SIG-M5 treated with dmso at 0.1 percent for 504 hours (cell line): ENCODE measurements around the gene CTAGE9.
A peak's percentile ranks its signal among the peaks of the same experiment; 100 is the strongest.
"Not testable (repeated sequence)": the region's sequence is repeated elsewhere in the genome, so short reads cannot be mapped to it uniquely, and the experiment has no call there.

Source experiments
- DNase-seq: peaks from one replicate; lab custom pipeline; 2025; ENCODE audit not compliant: unreplicated experiment; lab: John Stamatoyannopoulos, UW

CTAGE9 gene

DNA sequence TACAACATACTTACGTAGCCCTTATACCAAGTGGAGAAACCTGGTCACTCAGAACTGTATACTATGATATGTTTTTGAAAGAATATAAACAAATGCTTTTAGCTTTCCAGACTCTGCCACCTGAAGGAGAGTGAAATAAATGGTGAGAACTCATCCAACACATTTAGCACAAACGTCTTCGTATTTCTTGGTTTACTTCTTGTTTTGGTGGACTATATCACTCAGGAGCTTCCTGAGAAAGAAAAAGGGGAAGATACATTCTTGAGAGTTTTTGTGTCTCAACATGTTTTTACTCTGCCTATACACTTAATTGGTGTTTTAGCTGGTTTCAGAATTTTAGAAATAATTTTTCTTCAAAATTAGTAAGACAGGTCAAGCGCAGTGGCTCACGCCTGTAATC, 19.4 kb upstream of the CTAGE9 start:
- no peak for DNase-seq

DNA sequence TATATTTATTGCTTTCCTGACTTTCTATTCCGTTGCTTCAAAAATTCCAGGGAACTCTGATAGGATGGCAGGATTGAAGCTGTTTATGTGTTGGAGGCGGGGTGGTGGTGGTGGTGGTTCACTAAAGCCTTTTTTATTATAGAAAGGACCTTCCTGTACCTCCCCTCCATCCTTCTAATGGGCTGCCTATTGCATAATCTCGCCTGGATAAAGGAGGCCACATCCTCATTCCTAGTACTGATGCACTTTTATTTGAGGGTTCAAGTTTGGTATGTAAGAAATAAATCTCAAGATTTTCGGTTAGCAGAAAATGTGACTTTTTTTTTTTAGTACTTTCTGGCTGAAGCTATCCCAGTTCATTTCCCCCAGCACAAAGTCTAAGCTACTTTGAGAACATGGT, 18.7 kb upstream of the CTAGE9 start:
- no peak for DNase-seq

DNA sequence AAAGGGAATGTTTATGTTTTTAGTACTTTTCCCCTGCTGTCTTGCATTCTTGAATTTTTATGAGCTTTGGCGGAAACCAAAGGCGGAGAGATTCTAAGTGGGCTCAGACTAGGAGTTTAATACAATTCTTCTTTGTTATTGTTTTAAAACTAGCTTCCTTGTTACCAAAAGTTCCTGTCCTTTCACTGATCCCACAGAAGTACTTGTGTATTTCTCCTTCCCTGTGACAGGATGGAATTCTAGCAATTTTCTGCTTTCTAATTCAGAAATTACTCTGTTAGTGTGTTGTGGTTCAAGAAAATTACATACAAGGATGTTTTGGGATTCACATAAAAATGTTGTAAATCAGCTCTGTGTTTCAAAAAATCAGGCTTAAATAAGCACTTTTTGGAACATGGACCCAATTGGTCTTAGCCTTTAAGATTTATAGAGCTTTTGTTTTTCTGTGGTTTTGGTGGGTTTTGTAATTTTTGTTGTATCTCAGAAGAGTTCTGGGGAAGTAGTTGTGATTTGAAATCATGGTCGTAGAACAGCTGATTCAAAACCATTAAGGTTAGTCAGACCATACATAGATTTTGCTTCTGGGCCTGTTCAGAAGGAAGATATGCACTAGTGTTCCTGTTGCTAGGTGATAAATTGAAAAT, 17.6 kb upstream of the CTAGE9 start:
- DNase-seq, result no peak

DNA sequence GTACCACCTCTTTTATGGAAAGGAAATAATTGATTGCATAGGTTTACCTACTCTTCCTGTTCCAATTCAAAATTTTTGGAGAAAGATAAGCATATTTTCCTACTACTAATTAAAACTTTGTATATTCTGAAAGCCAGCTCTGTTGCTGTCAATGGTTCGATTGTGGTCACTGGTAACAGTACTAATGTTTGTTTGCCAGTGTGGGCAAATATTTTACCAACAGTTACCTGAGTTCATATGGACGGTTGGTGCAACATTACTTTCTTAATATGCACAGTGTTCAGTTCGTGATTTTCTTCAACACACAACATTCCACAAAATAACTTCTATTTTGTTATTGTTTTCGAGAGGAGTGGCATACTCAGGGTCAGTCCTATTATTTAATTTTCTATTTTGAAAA, 17.1 kb upstream of the CTAGE9 start:
- DNase-seq, result no peak

DNA sequence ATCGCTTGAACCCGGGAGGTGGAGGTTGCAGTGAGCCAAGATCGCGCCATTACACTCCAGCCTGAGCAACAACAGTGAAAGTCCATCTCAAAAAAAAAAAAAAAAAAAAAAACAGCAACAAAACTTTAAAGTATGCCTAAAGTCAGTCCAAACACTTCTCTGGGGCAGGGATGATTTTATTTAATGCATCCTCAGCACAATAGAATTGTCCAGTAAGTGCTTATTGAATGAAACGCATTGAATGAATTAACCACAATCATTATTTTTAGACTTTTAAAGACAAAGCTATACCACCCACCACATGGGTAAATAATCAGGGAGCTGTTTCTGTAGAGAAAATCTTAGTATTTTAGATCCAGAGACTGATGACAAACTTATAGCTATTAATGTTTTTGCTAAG, 16.6 kb upstream of the CTAGE9 start:
- no peak for DNase-seq

DNA sequence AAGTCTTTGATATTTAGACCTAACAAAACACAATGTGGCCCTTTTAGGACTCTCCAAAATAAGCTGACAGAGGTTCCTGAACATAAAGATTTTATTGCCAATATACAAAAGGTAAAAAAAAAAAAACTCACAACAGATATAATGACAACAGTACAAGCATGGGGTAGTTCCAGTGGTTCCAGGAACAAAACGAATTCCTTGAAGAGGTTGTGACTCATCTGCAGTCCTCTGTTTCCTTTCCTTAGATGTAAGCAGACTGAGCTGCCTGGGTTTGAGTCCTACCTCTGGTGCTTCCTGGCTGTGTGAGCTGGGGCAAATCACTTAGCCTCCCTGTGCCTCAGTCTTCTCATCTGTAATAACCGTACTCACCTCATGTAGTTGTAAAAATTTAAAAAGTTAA, 13.3 kb upstream of the CTAGE9 start:
- DNase-seq, result no peak

DNA sequence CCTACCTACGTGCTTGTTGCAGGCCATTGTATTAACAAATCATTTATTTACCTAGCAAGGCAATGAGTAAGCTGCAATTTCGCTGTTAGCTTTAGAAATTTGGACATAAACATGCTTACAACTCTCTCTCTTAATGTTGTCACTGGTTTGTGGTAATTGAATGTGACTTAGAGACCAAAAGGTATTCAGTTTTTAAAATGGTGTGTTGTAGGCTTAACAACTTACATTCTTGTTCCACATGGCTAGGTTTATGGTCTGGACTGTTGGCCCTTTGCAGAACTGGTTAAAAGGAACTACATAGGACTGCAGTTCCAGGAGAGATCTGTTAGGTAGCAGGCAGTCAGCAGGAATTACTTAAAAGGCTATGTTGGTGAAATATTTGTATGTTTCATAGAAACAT, 10.3 kb upstream of the CTAGE9 start:
- no peak for DNase-seq

DNA sequence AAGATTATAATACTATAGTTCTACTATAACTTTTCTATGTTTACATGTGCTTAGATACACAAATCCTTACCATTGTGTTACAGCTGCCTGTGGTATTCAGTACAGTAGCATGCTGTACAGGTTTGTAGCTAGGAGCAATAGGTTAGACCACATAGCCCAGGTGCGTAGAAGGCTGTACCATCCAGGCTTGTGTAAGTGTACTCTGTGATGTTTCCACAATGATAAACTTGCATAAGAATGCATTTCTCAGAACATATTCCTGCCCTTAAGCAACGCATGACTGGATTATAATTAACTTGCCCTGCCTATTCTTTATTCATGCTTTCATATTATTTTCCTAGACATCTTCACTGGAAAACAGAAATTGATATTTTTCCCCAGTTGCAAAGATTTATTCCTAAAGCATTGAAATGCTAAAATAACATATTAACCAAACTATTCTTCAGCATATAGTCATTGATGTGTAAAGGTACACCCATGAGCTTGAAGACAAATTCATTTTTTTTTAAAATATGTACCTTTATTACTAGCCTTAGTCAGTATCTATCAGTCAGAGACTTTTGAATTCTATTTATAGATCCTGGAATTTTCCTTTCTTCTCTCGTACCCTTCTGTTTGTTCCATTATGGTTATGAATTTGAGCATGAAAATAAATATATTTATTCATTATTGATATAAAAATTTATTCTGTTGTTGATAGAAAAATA, 7.2 kb upstream of the CTAGE9 start:
- no peak for DNase-seq

DNA sequence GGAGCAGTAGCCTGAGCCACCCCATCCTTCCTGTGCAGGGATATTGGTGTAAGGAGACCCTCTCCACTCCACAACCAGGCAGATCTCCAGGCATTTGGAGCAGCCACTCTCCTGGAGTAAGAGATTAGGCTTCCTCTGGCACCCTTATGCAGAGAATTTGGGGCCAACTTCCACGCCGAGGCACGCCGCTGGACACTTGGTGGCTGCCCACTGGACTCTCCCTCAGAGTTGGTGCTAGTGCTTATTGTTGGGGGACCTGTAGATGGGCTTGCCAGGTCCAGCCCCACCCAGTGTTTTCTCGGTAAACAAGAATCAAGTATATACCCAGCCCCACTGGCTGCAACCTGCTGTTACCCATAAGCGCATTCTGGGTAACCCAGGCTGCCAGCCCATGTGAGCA, 4.8 kb upstream of the CTAGE9 start:
- not testable (repeated sequence) for DNase-seq

DNA sequence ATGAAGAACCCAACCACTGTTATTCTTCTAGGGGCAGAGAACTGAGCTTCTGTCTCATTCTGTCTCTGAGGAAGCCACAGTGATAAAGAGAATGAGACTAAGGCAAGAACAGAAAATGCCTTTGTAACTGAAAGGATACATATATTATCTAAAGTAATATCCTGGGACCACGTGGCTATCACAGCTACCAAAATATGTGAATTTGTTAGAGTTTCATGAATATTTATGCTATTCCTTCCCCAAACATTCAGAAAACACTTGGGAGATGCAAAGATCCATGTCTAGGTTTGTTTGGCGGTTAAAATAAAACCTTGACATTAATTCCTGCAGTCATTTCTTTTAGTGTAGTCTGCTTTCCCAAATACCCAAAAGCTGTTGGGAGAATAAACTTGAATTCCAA, 6.9 kb downstream of the CTAGE9 start:
- not testable (repeated sequence) for DNase-seq

DNA sequence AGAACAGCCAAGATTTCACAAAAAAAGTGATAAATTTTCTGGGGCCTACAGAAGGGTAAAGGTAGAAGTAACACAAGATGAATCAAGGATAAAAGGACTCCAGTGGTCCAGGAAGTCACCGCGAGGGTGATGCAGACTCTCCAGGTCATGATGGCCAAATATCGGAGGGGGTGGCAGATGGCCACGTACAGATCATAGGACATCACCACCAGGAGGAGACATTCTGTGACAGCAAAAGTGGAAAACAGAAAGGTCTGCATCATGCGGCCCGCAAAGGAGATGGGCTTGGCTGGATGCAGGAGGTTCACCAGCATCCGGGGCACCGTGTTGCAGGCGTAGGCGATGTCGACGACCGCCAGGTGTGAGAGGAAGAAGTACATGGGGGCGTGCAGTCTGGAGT, 10.0 kb downstream of the CTAGE9 start:
- DNase-seq, result not testable (repeated sequence)

DNA sequence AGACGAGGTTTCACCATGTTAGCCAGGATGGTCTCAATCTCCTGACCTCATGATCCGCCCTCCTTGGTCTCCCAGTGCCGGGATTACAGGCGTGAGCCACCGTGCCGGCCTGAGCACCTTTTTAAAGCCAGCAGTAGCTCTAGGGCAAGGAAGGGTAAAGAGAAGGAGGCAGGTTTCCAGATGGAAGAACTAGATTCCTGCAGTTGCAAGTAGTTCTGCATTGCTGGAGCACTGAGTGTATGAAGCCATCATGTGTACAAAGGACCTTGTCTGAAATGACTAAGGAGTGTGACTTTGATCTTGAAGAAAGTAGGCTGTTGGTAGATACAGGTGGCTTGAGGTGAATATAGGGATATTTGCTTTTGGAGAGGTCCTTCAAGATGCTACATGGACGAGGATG, 13.9 kb downstream of the CTAGE9 start:
- DNase-seq, result no peak

DNA sequence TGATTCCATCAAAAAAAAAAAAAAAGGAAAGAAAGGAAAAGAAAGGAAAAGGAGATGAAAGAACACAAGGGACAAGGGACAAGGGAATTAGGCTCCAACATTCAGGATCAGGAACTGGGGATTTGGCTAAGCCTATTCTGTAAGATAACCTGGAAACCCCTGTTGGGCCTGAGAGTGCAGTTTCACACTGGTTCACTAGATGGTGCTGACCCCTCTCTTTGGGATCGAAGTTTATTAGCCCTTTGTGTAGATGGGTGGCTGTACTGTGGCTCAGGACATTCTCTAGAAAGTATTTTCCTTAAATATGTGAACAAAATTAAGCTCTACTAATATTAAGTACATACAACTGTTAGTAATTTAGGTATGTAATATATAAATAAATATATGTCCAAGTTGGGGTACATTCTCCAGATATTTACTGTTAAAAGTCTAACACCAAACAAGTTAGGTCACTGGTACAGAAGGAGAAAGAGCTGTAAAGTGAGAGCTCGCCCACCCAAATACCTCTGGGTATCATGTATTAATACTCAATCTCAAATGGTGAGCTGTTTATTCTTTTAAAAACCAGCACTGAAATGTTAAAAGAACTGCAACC, 15.9 kb downstream of the CTAGE9 start:
- DNase-seq, result peak; percentile 22

DNA sequence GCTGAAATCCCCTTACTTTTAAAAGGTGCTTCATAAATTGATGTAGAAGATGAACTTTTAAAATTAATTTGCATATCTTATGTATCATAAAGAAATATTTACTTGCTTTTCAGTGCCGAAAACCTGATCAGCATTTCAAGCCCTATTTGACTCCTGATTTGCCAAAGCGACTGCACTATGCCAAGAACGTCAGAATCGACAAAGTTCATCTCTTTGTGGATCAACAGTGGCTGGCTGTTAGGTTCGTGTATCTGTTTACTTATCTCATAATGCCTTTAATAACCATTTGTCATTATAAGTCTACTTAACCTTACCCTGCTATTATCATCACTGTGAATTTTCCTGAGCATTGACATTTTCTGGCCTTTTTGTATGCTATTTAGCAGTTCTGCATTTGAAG, 17.4 kb downstream of the CTAGE9 start:
- no peak for DNase-seq

DNA sequence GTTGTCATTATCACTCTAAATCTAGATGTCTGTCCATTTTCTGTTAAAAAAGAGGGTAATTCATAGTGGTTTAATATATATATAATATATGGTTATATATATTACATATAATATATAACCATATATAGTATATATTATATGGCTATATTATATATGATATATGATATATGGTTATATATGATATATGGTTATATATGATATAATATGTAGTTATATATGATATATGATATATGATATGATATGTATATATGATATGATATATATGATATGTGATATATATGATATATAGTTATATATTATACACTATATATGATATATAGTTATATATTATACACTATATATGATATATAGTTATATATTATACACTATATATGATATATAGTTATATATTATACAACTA, 18.2 kb downstream of the CTAGE9 start:
- no peak for DNase-seq

DNA sequence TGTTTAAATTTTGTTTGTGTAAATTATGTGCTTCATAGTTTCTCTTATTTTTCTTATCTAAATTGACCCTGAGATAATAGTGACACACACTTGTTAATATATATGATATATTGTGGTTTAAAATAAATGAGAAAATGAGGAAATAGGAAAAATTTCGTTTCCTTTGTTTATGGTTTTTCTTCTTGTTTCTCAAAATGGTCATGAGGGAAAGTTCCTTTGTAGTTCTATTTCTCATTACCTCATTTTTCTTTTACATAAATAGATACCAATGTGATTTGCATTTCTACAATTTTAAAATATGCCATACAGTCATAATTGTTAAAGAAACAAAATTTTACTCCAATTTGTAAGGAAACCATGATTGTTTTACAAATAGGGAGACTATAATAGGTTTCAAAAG, 18.8 kb downstream of the CTAGE9 start:
- DNase-seq, result no peak

DNA sequence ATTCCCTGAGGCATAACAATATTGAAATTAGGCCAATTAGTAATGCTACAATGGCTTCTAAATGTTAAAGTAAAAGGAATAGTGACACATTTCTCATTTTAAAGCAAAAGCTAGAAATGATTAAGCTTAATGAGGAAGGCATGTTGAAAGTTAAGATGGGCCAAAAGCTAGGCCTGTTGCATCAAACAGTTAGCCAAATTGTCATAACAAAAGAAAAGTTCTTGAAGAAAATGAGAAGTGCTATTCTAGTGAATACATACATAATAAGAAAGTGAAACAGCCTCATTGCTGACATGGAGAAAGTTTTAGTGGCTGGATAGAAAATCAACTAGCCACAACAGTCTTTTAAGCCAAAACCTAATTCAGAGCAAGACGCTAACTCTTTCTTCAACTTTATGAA, 22.5 kb downstream of the CTAGE9 start:
- no peak for DNase-seq

DNA sequence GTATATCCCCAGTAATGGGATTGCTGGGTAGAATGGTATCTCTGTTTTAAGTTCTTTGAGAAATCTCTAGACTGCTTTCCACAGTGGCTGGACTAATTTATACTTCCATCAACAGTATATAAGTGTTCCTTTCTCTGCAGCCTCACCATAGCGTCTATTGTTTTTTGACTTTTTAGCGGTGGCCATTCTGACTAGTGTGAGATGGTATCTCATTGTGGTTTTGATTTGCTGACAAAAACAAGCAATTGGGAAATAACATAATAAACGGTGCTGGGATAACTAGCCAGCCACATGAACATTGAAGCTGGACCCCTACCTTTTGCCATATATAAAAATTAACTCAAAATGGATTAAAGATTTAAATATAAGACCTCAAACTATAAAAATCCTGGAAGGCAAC, 23.8 kb downstream of the CTAGE9 start:
- no peak for DNase-seq

DNA sequence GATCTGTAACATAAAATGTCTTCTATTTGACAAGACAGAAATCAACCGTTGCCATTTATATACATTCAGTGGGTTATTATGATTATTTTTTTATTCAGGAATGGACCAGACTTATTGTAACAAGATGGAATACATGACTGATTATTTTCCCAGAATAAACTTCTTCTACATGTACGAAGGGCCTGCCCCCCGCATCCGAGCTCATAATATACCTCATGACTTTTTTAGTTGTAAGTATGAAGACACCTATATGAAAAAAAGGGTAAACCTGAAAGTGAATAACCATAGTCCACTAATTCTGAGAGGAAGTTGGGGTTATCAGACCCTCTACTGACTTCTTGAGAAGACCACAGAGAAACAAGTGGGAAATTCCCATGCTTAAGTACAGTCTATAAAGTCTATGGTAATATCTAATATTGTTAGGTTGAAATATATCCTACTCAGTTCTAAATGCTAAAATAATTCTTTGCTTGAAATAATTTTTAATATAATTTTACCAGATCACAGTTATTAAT, 25.5 kb downstream of the CTAGE9 start:
- no peak for DNase-seq

DNA sequence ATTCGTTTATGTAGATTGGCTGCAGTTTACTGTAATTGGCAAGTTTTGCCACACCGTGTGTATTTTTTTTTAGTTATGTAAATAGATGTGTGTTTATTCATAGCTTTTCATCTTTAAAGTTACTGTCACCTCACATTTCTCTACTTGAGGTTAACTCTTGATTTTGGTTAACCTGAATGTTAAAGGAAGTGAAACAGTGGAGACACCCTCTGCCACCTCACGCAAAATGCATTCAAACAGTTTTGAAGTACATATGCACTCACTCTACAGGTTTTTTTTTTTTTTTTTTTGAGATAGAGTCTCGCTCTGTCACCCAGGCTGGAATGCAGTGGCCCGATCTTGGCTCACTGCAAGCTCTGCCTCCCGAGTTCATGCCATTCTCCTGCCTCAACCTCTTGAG, 27.3 kb downstream of the CTAGE9 start:
- no peak for DNase-seq

DNA sequence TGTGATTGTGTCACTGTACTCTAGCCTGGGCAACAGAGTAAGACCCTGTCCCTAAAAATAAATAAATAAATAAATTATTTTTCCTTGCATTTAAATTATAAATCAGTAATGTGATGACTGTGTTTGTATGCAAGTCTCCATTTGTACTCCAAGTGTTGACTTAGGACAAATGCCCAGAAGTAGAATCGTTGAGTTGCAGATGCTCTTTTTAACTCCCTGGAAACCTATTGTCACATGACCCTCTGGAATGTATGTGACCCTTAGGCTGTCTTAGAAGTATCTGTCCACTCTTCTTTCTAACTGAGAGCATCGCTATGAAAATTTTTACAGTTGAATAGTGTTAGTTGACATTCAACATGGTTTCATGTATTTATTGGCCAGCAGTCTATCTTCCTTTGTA, 28.4 kb downstream of the CTAGE9 start:
- no peak for DNase-seq

DNA sequence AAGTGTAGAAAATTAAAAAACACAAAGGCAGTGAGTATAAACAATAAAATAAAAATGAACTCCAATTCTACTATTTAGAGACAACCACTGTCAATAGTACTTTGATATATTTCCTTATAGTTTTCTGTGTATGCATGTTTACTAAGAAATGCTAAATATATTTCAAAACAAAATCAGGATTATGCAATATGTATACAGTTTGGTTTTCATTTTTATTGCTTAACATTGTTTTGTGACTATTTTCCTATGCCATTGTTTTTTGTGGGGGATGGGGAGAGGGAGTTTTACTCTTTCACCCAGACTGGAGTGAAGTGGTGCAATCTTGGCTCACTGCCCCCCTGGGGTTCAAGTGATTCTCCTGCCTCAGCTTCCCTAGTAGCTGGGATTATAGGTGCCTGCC, 29.2 kb downstream of the CTAGE9 start:
- DNase-seq, result no peak
